Endothelial cell of umbilical vein (primary cell): ENCODE measurements around the gene LPP. TPM values are rescaled to one million over a fixed set of nuclear protein-coding genes. Genes with fewer than 3 reads are reported as not detected.

Experiments
- BruUV-seq: library from RNA; stranded (reverse); fragments of 400-500 nt; replicated peaks from 2 replicates; lab custom pipeline; 2021; lab: Mats Ljungman, UMichigan
- CTCF ChIA-PET: fragments of 300-600, 350-600 bp; sonication (Branson Sonifier 250); formaldehyde crosslinking; loops from one replicate; lab custom pipeline; 2021; ENCODE audit warnings: antibody characterized with exemption, inconsistent platforms; lab: Charles Lee
- POLR2A ChIA-PET: fragments of 300-600, 350-600 bp; sonication (Branson Sonifier 250); formaldehyde crosslinking; loops from one replicate; lab custom pipeline; 2021; ENCODE audit warnings: antibody characterized with exemption, inconsistent platforms; lab: Charles Lee
- DNase-seq: peaks from one replicate; pipeline ENCODE4 v3.0.0-alpha.2; 2011; ENCODE audit warnings: low read depth, low spot score
- FAIRE-seq: peaks from 2 replicates; lab custom pipeline; 2011; peaks lifted over from hg19 to GRCh38; lab: Jason Lieb, UNC
- H2AFZ ChIP-seq: 2 replicates; pipeline ENCODE4 v1.6.0; 2012; ENCODE audit warnings: low read depth, low read length, control low read depth, inconsistent platforms
- H3K27ac ChIP-seq: 2 replicates; pipeline ENCODE4 v1.5.1; 2011; ENCODE audit warnings: low read depth, mild to moderate bottlenecking, control low read depth, low read length, moderate library complexity; ENCODE audit not compliant: insufficient read depth
- H3K27me3 ChIP-seq, 2 experiments: 2 replicates each; pipeline versions ENCODE4 v1.6.0 to v1.6.1; 2011; ENCODE audit warnings: low read length in 2 of 2, mixed read lengths in 1 of 2; ENCODE audit not compliant: control insufficient read depth in 2 of 2, insufficient read depth in 2 of 2
- H3K36me3 ChIP-seq, 2 experiments: 2 replicates in 1 of 2; 3 replicates in 1 of 2; pipeline ENCODE4 v1.5.1; 2011; ENCODE audit warnings: low read length in 2 of 2, mild to moderate bottlenecking in 1 of 2, moderate library complexity in 1 of 2; ENCODE audit not compliant: control insufficient read depth in 2 of 2, insufficient read depth in 2 of 2; ENCODE audit errors: extremely low read depth in 1 of 2
- H3K4me1 ChIP-seq: 3 replicates; pipeline ENCODE4 v1.5.1; 2011; ENCODE audit warnings: mild to moderate bottlenecking, low read length; ENCODE audit not compliant: control insufficient read depth, insufficient read depth; ENCODE audit errors: extremely low read depth
- H3K4me2 ChIP-seq: 2 replicates; pipeline ENCODE4 v1.6.1; 2011; ENCODE audit warnings: low read length, control low read depth, mixed read lengths; ENCODE audit not compliant: insufficient read depth
- H3K4me3 ChIP-seq, 3 experiments: fragments of 200-600 bp in 1 of 3; sonication (generic), shearing (Covaris generic) in 1 of 3; replicated peaks in 1 of 3; 2 replicates each; pipeline ENCODE4 v1.5.1; 2011 to 2016; ENCODE audit warnings: control low read depth in 3 of 3, low read length in 3 of 3, mild to moderate bottlenecking in 2 of 3, inconsistent platforms in 1 of 3, low read depth in 1 of 3, moderate library complexity in 1 of 3; ENCODE audit not compliant: insufficient read depth in 1 of 3
- H3K79me2 ChIP-seq: 2 replicates; pipeline ENCODE4 v1.6.0; 2012; ENCODE audit warnings: low read length, inconsistent platforms; ENCODE audit not compliant: control insufficient read depth, insufficient read depth
- H3K9ac ChIP-seq: replicated peaks from 2 replicates; pipeline ENCODE3; 2011; ENCODE audit warnings: low read length, control low read depth; ENCODE audit not compliant: insufficient read depth; ENCODE audit errors: extremely low read depth
- H3K9me1 ChIP-seq: replicated peaks from 3 replicates; pipeline ENCODE4 v1.6.0; 2011; ENCODE audit warnings: mild to moderate bottlenecking, low read length; ENCODE audit not compliant: control insufficient read depth, insufficient read depth; ENCODE audit errors: extremely low read depth
- H3K9me3 ChIP-seq: replicated peaks from 2 replicates; pipeline ENCODE4 v1.5.1; 2012; ENCODE audit warnings: low read length, inconsistent platforms; ENCODE audit not compliant: control insufficient read depth, insufficient read depth
- H4K20me1 ChIP-seq: replicated peaks from 2 replicates; pipeline ENCODE3; 2011; ENCODE audit warnings: mild to moderate bottlenecking, low read length; ENCODE audit not compliant: control insufficient read depth, insufficient read depth; ENCODE audit errors: extremely low read depth
- CTCF ChIP-seq, 2 donors: IDR thresholded peaks; 1 replicate in 1 of 2; 2 replicates in 1 of 2; pipeline ENCODE4 v1.5.1; 2011; ENCODE audit warnings: low read length in 2 of 2, mild to moderate bottlenecking in 2 of 2, moderate library complexity in 2 of 2, control low read depth in 1 of 2, inconsistent platforms in 1 of 2, low read depth in 1 of 2; ENCODE audit not compliant: insufficient read depth in 1 of 2; ENCODE audit errors: extremely low read depth in 1 of 2
- EZH2 ChIP-seq: IDR thresholded peaks from 2 replicates; pipeline ENCODE4 v1.6.1; 2012; ENCODE audit warnings: borderline replicate concordance, low read depth, mild to moderate bottlenecking, moderate library complexity, low read length, inconsistent platforms; ENCODE audit not compliant: severe bottlenecking
- FOS ChIP-seq: IDR thresholded peaks from 2 replicates; pipeline ENCODE4 v1.6.1; 2011; ENCODE audit warnings: mild to moderate bottlenecking, low read length, moderate library complexity, borderline replicate concordance; ENCODE audit not compliant: insufficient read depth
- GATA2 ChIP-seq: IDR thresholded peaks from 2 replicates; pipeline ENCODE4 v1.7.0; 2011; ENCODE audit warnings: low read depth, mild to moderate bottlenecking, moderate library complexity, mixed read lengths, low read length; ENCODE audit not compliant: insufficient read length, insufficient read depth
- JUN ChIP-seq: IDR thresholded peaks from 2 replicates; pipeline ENCODE4 v1.6.1; 2011; ENCODE audit warnings: borderline replicate concordance, low read depth; ENCODE audit not compliant: insufficient read length, insufficient read depth
- MAX ChIP-seq: IDR thresholded peaks from 2 replicates; pipeline ENCODE4 v1.6.1; 2011; ENCODE audit not compliant: insufficient read depth, insufficient read length
- MYC ChIP-seq: IDR thresholded peaks from one replicate; pipeline ENCODE4 v1.6.1; 2011; ENCODE audit warnings: mild to moderate bottlenecking, low read depth, low read length
- POLR2A ChIP-seq: IDR thresholded peaks from 2 replicates; pipeline ENCODE4 v1.6.1; 2012; ENCODE audit warnings: low read depth, mild to moderate bottlenecking, control low read depth, low read length
- POLR2AphosphoS5 ChIP-seq: IDR thresholded peaks from 2 replicates; pipeline ENCODE4 v1.6.1; 2012; ENCODE audit warnings: low read depth, mild to moderate bottlenecking, control low read depth, low read length, moderate library complexity; ENCODE audit not compliant: insufficient read depth
- dilution Hi-C: fragments of 300-500 bp; cut with MboI; formaldehyde crosslinking; loops from one replicate; pipeline ENCODE4 v1.15.0; 2019; ENCODE audit warnings: low sequenced_read_pairs; ENCODE audit not compliant: extremely low pct_ligation_motif_present
- intact Hi-C: fragments of 100-400 bp; cut with micrococcal nuclease; formaldehyde crosslinking; loops from one replicate; pipeline ENCODE4 v1.10.0; 2022
- polyA plus RNA-seq, 4 experiments: library from polyadenylated mRNA; depleted of rRNA in 3 of 4; stranded (reverse) in 3 of 4; unstranded in 1 of 4; fragments of >200 nt; gene quantifications; 2 replicates each; pipeline versions ENCODE4 v1.2.1 to v1.2.3, GENCODE V29; 2011 to 2012; ENCODE audit warnings: missing spikeins in 1 of 4
- total RNA-seq: library from RNA; stranded (reverse); gene quantifications from 2 replicates; pipeline ENCODE4 v1.2.3, GENCODE V29; 2021

The LPP gene
- total and polyA plus RNA-seq, 2 donors (not counting 3 experiments of a cell fraction or from before 2014, with no cell fraction given), result 16.9 to 153 TPM

GRCh38 chr3:188789251-188789650 lies 635.3 kb downstream of the LPP start:
- CTCF ChIA-PET, result interaction anchor here (1.1 to 1.6 kb wide), 2 partner anchors 43 to 99 kb away, joined by 3 to 4 read pairs; no protein-coding TSS in a partner anchor

More at GRCh38 chr3:188789251-188789650, 635.3 kb downstream of the LPP start:
- dilution Hi-C loops, result no loop called here
- no TSS peak for BruUV-seq
- Histone ChIP-seq H3K79me2 (no peaks in the 10 kb centered on the region), H3K36me3 (no peaks in the 10 kb centered on the region), H3K4me1 (peaks cover 19% of the 10 kb centered on the region), H3K27ac (peak overlapping the region; percentile 85), H4K20me1 (no peaks in the 10 kb centered on the region), H2AFZ (no peak overlapping the region), H3K9me3 (no peaks in the 10 kb centered on the region), H3K27me3 (no peaks in the 10 kb centered on the region), H3K4me2 (peak overlapping the region; percentile 31), H3K9me1 (no peaks in the 10 kb centered on the region), H3K4me3 (no peak overlapping the region), H3K9ac (peak overlapping the region; percentile 11)
- POLR2A ChIA-PET, result no interaction called here
- no peak for TF ChIP-seq MAX
- no peak for TF ChIP-seq POLR2A
- no peak for TF ChIP-seq GATA2
- no peak for TF ChIP-seq JUN
- TF ChIP-seq POLR2AphosphoS5, result no peak
- no peak for TF ChIP-seq MYC
- TF ChIP-seq EZH2, result no peak
- TF ChIP-seq CTCF (IDR thresholded peaks at IDR 0.05; ENCODE audit: extremely low read depth in 1 of 2, insufficient read depth in 1 of 2, low read depth in 1 of 2, low read length in 2 of 2), result no peak
- no peak for TF ChIP-seq FOS
- intact Hi-C loops, result loop anchor here (1.0 to 5.0 kb wide), 2 partner anchors 93 to 1046 kb away; no protein-coding TSS in a partner anchor
- FAIRE-seq (no peak), DNase-seq (peak; percentile 20)
